Karpas-422 (cell line): Measurements from ENCODE around the gene BAX. TPM values are rescaled to one million over a fixed set of nuclear protein-coding genes. Genes with fewer than 3 reads are reported as not detected.
A peak's percentile ranks its signal among the peaks of the same experiment; 100 is the strongest.

Experiments used
- DNase-seq: peaks from one replicate; pipeline ENCODE4 v3.0.0-alpha.2; 2015
- H2AFZ ChIP-seq: fragments of 200-600 bp; sonication (generic); 2 replicates; pipeline ENCODE4 v1.6.1; 2014; ENCODE audit warnings: antibody characterized with exemption, low read length, mixed read lengths
- H3K27ac ChIP-seq: fragments of 200-600 bp; sonication (generic); 2 replicates; pipeline ENCODE4 v1.5.1; 2014; ENCODE audit warnings: mild to moderate bottlenecking, low read length, moderate library complexity
- H3K27me3 ChIP-seq: fragments of 200-600 bp; sonication (generic); 2 replicates; pipeline ENCODE4 v1.6.1; 2014; ENCODE audit warnings: low read length, mixed read lengths
- H3K36me3 ChIP-seq: fragments of 200-600 bp; sonication (generic); 2 replicates; pipeline ENCODE4 v1.6.1; 2014; ENCODE audit warnings: low read length, mixed read lengths; ENCODE audit not compliant: insufficient read depth
- H3K4me1 ChIP-seq: fragments of 200-600 bp; sonication (generic); 2 replicates; pipeline ENCODE4 v1.6.1; 2014; ENCODE audit warnings: mild to moderate bottlenecking, low read length, mixed read lengths
- H3K4me2 ChIP-seq: fragments of 200-600 bp; sonication (generic); 2 replicates; pipeline ENCODE4 v1.6.1; 2014; ENCODE audit warnings: low read length, low read depth, mild to moderate bottlenecking; ENCODE audit not compliant: poor library complexity, severe bottlenecking
- H3K4me3 ChIP-seq: fragments of 200-600 bp; sonication (generic); 2 replicates; pipeline ENCODE4 v1.5.1; 2014; ENCODE audit warnings: mild to moderate bottlenecking, antibody characterized with exemption, low read length, mixed read lengths
- H3K79me2 ChIP-seq: fragments of 200-600 bp; sonication (generic); 2 replicates; pipeline ENCODE4 v1.6.1; 2014; ENCODE audit warnings: mild to moderate bottlenecking, low read length, mixed read lengths
- H3K9ac ChIP-seq: fragments of 200-600 bp; sonication (generic); 2 replicates; pipeline ENCODE4 v1.6.0; 2014; ENCODE audit warnings: low read length
- H3K9me2 ChIP-seq: fragments of 200-600 bp; sonication (generic), shearing (Covaris generic); replicated peaks from 2 replicates; pipeline ENCODE4 v1.6.0; 2014; ENCODE audit warnings: mild to moderate bottlenecking, low read length, moderate library complexity; ENCODE audit not compliant: insufficient read depth
- H3K9me3 ChIP-seq: fragments of 300-700, 200-600 bp; sonication (generic); 2 replicates; pipeline ENCODE4 v1.6.1; 2014; ENCODE audit warnings: low read length, mixed read lengths
- H4K20me1 ChIP-seq: fragments of 200-600 bp; sonication (generic); 2 replicates; pipeline ENCODE4 v1.6.1; 2014; ENCODE audit warnings: mild to moderate bottlenecking, antibody characterized with exemption, low read length, low read depth; ENCODE audit not compliant: insufficient read depth
- total RNA-seq: library from RNA; depleted of rRNA; stranded (reverse); fragments of >200 nt; shearing (Covaris generic); gene quantifications from 2 replicates; pipeline ENCODE4 v1.2.3, GENCODE V29; 2014; ENCODE audit warnings: low replicate concordance

The BAX gene
- total RNA-seq, 1 experiment from 2014 or later, result 93.8 TPM

DNA sequence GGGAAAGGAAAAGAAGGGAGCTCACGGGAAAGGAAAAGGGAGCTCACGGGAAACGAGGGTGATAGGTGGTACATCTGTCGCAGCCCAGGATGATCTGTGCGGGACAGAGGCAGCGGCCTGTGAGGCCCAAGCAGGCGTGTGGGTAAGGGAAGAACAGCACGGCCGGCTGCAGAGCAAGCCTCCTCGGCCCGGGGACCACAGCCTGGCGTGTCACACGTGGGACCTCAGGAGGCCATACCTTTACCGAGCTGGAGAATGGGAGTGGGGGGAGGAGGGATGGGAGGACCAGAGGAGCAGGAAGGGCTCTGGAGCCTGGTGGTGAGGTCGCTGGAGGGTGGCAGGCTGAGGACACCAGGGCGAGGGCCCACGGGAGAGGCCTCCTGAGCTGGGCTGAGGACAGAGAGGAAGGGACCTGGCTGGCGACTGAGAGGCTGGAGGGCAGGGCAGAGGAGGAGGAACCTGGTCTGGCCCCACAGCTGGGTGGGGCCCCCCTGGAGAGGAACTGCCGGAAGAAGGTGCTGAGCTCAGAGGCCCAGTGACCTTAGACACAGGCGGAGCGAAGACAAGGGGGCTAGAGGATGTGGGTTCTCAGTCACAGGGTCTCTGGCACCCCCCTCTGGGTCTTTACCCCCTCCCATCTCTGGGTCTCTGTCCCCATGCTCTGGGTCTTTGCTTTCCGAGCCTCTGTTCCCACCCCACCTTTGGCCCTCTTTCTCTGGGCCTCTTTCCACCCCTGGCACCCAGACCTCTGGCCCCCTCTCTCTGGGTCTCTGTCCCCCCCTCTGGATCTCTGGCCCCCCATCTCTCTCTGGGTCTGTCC is 7.6 kb downstream of the BAX start:
- Histone ChIP-seq H3K4me3 (peak overlapping the region; percentile 63; the same call in 1 of the 2 replicates), H3K4me1 (peaks cover 47% of the 10 kb centered on the region), H2AFZ (no peak overlapping the region; the same call in 1 of the 2 replicates), H4K20me1 (peaks cover 12% of the 10 kb centered on the region), H3K9me3 (no peaks in the 10 kb centered on the region), H3K27me3 (no peaks in the 10 kb centered on the region), H3K4me2 (peak overlapping the region; percentile 79), H3K9me2 (no peaks in the 10 kb centered on the region), H3K9ac (peak overlapping the region; percentile 74), H3K79me2 (peaks cover 12% of the 10 kb centered on the region), H3K36me3 (peaks cover 19% of the 10 kb centered on the region), H3K27ac (peak overlapping the region; percentile 91)
- peak; percentile 92 for DNase-seq

DNA sequence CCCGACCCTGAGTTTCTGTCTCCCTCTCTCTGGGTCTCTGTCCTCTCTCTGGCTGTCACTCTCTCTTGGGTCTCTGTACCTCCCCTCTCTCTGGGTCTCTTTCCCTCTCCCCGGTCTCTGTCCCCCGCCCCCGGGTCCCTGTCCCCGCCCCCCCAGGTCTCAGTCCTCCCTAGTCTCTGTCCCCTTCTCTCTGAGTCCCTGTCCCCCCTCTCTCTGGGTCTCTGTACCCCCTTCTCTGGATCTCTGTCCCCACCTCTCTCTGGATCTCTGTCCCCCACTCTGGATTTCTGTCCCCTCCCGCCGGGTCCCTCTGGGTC is 8.1 kb downstream of the BAX start:
- H3K4me1 ChIP-seq, result peaks cover 52% of the 10 kb centered on the region
- no peaks in the 10 kb centered on the region for H3K27me3 ChIP-seq
- peaks cover 15% of the 10 kb centered on the region for H3K36me3 ChIP-seq
- H3K4me2 ChIP-seq, result peak overlapping the region; percentile 79
- peak overlapping the region; percentile 91 for H3K27ac ChIP-seq
- no peak overlapping the region for H2AFZ ChIP-seq
- peak overlapping the region; percentile 74 for H3K9ac ChIP-seq
- H4K20me1 ChIP-seq, result peaks cover 12% of the 10 kb centered on the region
- no peaks in the 10 kb centered on the region for H3K9me2 ChIP-seq
- no peaks in the 10 kb centered on the region for H3K9me3 ChIP-seq
- no peak for DNase-seq
- H3K79me2 ChIP-seq, result peaks cover 12% of the 10 kb centered on the region
- H3K4me3 ChIP-seq, result peak overlapping the region; percentile 63; the same call in 1 of the 2 replicates

DNA sequence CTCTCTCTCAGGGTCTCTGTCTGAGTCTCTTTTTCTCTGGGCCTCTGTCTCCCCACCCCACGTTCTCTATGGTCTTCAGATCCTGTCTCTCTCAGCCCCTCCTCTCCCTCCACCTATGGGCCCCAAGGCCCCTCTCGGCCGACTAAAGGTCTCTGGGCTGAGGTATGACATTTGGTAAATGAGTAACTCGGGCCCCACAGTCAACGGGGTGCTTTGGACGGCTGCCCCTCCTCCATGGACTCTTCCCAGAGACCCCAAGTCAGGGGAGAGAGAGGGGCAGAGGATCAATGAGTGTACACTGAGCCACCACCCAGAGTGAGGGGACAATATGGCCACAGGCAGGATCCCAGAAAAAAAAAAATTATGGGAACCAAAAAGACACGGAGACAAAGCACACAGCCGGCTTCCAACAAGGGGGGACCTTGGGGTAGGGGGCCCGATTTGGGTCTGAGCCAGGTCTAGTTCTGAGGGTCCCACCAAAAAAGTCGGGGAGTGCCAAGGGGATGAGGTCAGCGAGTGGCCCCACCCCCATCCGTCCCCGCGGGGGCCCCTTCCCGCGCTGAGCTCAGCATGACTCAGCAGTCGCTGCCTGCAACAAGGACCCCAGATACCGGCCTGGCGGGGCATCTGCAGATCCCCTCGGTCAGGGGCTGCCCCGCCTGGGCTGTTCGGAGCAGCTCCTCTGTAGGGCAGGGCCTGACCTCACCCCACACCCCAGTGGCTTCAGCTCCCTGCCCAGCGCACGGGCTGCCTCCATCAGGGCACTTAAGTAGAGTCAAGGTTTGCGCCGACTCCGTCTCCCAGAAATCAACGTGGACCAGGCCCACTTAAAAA is 8.9 kb downstream of the BAX start:
- peak overlapping the region; percentile 63 for H3K4me3 ChIP-seq
- peak overlapping the region; percentile 74 for H3K9ac ChIP-seq

GRCh38 chr19:48964205-48965039 is 9.7 kb downstream of the BAX start:
- Histone ChIP-seq H3K9me3 (no peaks in the 10 kb centered on the region), H3K9ac (peak overlapping the region; percentile 74), H3K36me3 (peaks cover 27% of the 10 kb centered on the region), H3K27ac (peak overlapping the region; percentile 91), H3K4me1 (peaks cover 57% of the 10 kb centered on the region), H4K20me1 (peaks cover 12% of the 10 kb centered on the region), H2AFZ (no peak overlapping the region; the same call in 1 of the 2 replicates), H3K27me3 (no peaks in the 10 kb centered on the region), H3K79me2 (peaks cover 12% of the 10 kb centered on the region), H3K9me2 (no peaks in the 10 kb centered on the region), H3K4me3 (peak overlapping the region; percentile 63), H3K4me2 (peak overlapping the region; percentile 79)
- no peak for DNase-seq

More for the DNA sequence above, 8.9 kb downstream of the BAX start:
- Histone ChIP-seq H3K36me3 (peaks cover 21% of the 10 kb centered on the region), H3K4me1 (peaks cover 57% of the 10 kb centered on the region), H3K9me3 (no peaks in the 10 kb centered on the region), H3K27me3 (no peaks in the 10 kb centered on the region), H2AFZ (no peak overlapping the region; the same call in 1 of the 2 replicates), H3K27ac (peak overlapping the region; percentile 91), H3K79me2 (peaks cover 12% of the 10 kb centered on the region), H3K4me2 (peak overlapping the region; percentile 79), H3K9me2 (no peaks in the 10 kb centered on the region), H4K20me1 (peaks cover 12% of the 10 kb centered on the region)
- peak; percentile 91 for DNase-seq

DNA sequence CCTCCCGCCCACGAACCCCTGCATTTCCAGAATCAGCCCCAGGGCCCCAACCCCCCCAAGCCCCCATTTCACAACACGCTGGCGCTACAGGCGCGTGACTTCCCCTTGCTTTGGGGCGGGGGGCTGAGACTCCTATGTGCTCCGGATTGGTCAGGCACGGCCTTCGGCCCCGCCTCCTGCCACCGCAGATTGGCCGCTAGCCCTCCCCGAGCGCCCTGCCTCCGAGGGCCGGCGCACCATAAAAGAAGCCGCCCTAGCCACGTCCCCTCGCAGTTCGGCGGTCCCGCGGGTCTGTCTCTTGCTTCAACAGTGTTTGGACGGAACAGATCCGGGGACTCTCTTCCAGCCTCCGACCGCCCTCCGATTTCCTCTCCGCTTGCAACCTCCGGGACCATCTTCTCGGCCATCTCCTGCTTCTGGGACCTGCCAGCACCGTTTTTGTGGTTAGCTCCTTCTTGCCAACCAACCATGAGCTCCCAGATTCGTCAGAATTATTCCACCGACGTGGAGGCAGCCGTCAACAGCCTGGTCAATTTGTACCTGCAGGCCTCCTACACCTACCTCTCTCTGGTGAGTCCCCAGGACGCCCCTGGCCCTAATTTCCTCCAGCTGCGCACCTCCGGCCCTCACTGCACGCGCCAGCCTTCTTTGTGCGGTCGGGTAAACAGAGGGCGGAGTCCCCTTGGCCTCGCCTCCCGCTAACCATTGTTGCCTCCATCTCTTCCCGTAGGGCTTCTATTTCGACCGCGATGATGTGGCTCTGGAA is 10.5 kb downstream of the BAX start, which contains the start of gene FTL:
FTL (plus strand) TSS at position 270 of the 766 bp plus-strand sequence; CDS start at position 469, 199 bp downstream.
- peak within 1 kb of the TSS; percentile 79 for H3K4me2 ChIP-seq
- H3K27me3 ChIP-seq, result no peaks in the 10 kb centered on the region
- H3K9me2 ChIP-seq, result no peaks in the 10 kb centered on the region
- H2AFZ ChIP-seq, result no peak within 1 kb of the TSS; the same call in 1 of the 2 replicates
- peaks cover 12% of the 10 kb centered on the region for H3K79me2 ChIP-seq
- peak within 1 kb of the TSS; percentile 81 for H3K9ac ChIP-seq
- H3K36me3 ChIP-seq, result peaks cover 32% of the 10 kb centered on the region
- peak; percentile 100 for DNase-seq
- H3K4me1 ChIP-seq, result peaks cover 65% of the 10 kb centered on the region
- H3K4me3 ChIP-seq, result peak within 1 kb of the TSS; percentile 87
- no peaks in the 10 kb centered on the region for H3K9me3 ChIP-seq
- peaks cover 12% of the 10 kb centered on the region for H4K20me1 ChIP-seq
- H3K27ac ChIP-seq, result peak within 1 kb of the TSS; percentile 91

DNA sequence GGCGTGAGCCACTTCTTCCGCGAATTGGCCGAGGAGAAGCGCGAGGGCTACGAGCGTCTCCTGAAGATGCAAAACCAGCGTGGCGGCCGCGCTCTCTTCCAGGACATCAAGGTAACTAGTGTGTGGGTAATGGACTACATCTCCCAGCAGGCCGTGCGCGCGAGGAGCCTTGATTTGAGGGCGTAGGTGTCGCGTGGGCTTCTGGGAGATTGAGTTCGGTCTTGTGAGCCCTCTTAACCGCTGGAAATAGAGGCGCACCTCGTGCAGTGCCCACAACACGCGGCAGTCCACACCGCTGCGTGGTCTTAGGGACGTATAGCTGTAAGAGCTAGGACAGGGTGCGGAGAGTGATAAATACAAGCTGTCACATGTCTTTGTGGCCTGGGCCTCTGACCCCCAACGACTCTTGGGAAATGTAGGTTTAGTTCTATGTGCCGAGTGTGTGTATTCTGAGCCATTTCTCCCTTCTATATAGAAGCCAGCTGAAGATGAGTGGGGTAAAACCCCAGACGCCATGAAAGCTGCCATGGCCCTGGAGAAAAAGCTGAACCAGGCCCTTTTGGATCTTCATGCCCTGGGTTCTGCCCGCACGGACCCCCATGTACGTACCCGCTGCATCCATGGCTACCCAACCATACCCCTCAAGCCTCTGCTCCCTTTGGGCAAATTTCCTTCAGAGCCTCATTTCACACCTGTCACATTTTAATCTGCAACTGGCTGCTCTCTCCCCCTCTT is 11.3 kb downstream of the BAX start:
- Histone ChIP-seq H3K27me3 (no peaks in the 10 kb centered on the region), H3K9me2 (no peaks in the 10 kb centered on the region), H3K27ac (peak overlapping the region; percentile 78), H3K4me1 (peaks cover 71% of the 10 kb centered on the region), H3K9ac (peak overlapping the region; percentile 81), H2AFZ (no peak overlapping the region), H4K20me1 (peaks cover 12% of the 10 kb centered on the region), H3K9me3 (no peaks in the 10 kb centered on the region), H3K4me3 (peak overlapping the region; percentile 87), H3K36me3 (peaks cover 37% of the 10 kb centered on the region), H3K79me2 (peaks cover 12% of the 10 kb centered on the region), H3K4me2 (peak overlapping the region; percentile 73)
- DNase-seq, result peak; percentile 94
